GM13976 (cell line): ENCODE measurements around the gene CSPG4.
"Not testable (repeated sequence)": the region's sequence is repeated elsewhere in the genome, so short reads cannot be mapped to it uniquely, and the experiment has no call there.

ENCODE experiments used
- DNase-seq: peaks from one replicate; pipeline ENCODE4 v3.0.0; 2012; ENCODE audit warnings: low spot score
- CTCF ChIP-seq: IDR thresholded peaks from 2 replicates; pipeline ENCODE4 v1.5.1; 2012; ENCODE audit warnings: borderline replicate concordance, mild to moderate bottlenecking; ENCODE audit not compliant: insufficient read depth; ENCODE audit errors: extremely low read depth, missing control alignments, control extremely low read depth
- in situ Hi-C: fragments of 300-500 bp; cut with MboI; formaldehyde crosslinking; loops from one replicate; pipeline ENCODE4 v1.12.0; 2022; ENCODE audit warnings: low sequenced_read_pairs, mixed read lengths, inconsistent platforms; ENCODE audit not compliant: unreplicated experiment

CSPG4 gene

GRCh38 chr15:75697974-75698747, 14.5 kb downstream of the CSPG4 start:
- DNase-seq, in situ Hi-C loops: not testable (repeated sequence)

- in situ Hi-C loops = no loop called here
- TF ChIP-seq CTCF = no peak
- peak; percentile 27 for DNase-seq
Observed at GRCh38 chr15:75697523-75697922, 15.1 kb downstream of the CSPG4 start.

- peak; percentile 34 for DNase-seq
- no peak for TF ChIP-seq CTCF
- in situ Hi-C loops = no loop called here
Observed at GRCh38 chr15:75696854-75697259, 15.8 kb downstream of the CSPG4 start.

- in situ Hi-C loops = no loop called here
- no peak for TF ChIP-seq CTCF
- peak; percentile 67 for DNase-seq
Observed at GRCh38 chr15:75696311-75696720, 16.3 kb downstream of the CSPG4 start.

- TF ChIP-seq CTCF = no peak
- in situ Hi-C loops = no loop called here
- peak; percentile 70 for DNase-seq
Observed at GRCh38 chr15:75695634-75696310, 16.9 kb downstream of the CSPG4 start.

- peak; percentile 80 for DNase-seq
- no peak for TF ChIP-seq CTCF
- in situ Hi-C loops = no loop called here
Observed at GRCh38 chr15:75695220-75695619, 17.4 kb downstream of the CSPG4 start.

- in situ Hi-C loops = no loop called here
- no peak for DNase-seq
- TF ChIP-seq CTCF = peak; percentile 37
Observed at GRCh38 chr15:75694241-75695182, 18.1 kb downstream of the CSPG4 start.
